GM21528 (cell line): ENCODE measurements around the gene EEF1A1.
"Not testable (repeated sequence)": the region's sequence is repeated elsewhere in the genome, so short reads cannot be mapped to it uniquely, and the experiment has no call there.

Experiments used
- ATAC-seq: cut with Tn5 transposase; IDR thresholded peaks from one replicate; pipeline ENCODE4 v1.9.1; 2021; ENCODE audit warnings: mild to moderate bottlenecking, moderate library complexity; ENCODE audit not compliant: unreplicated experiment, low FRiP score

The EEF1A1 gene

DNA sequence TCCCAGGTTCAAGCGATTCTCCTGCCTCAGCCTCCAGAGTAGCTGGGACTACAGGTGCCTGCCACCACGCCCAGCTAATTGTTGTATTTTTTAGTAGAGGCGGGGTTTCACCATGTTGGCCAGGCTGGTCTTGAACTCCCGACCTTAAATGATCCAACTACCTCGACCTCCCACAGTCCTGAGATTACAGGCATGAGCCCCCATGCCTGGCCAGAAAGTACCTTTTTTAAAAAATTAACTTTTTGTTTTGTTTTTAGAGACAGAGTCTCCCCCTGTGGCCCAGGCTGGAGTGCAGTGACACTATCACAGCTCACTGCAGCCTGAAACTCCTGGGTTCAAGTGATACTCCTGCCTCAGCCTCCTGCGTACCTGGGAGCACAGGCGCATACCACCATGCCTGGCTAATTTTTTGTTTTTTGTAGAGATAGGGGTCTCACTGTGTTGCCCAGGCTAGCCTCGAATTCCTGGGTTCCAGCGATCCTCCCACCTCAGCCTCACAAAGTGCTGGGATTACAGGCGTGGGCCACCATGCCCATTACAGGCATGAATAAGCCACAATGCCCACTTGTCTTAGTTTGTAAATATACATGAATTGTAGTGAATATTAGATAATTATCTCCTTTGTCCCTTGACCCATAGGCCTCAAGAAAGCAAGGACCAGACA, 17.4 kb upstream of the EEF1A1 start:
- no peak for ATAC-seq

DNA sequence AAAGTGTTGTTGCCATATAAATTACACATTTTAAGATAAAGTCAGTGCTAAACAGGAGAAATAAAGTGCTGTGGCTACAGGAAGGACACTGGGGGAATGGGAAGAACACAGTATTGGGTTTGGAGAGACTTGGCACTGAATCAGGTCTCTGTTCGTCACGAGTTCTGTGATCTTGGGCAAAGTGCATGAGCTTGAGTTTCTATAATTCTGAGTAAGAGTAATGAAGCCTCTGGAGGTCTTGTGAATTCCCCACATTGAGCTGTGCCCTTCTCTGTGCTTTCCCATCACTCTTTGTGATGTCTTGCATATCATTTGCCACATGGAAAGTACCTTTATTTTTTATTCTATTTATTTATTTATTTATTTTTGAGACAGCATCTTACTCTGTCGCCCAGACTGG, 16.8 kb upstream of the EEF1A1 start:
- ATAC-seq, result no peak

DNA sequence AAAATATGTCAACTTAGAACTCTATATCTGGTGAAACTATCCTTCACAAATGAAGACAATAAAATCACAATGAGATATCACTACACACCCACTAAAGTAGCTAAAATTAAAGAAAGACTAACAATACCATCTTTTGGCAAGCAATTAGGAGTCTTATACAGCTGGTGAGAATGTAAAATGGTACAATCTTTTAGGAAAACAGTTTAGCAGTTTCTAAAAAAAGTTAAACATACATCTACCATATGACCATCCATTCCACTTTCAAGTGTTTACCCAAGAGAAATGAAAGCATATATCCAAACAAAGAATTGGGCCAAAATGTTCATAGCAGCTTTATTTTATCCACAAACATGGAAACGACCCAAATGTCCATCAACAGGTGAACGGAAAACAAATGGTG, 13.8 kb upstream of the EEF1A1 start:
- no peak for ATAC-seq

DNA sequence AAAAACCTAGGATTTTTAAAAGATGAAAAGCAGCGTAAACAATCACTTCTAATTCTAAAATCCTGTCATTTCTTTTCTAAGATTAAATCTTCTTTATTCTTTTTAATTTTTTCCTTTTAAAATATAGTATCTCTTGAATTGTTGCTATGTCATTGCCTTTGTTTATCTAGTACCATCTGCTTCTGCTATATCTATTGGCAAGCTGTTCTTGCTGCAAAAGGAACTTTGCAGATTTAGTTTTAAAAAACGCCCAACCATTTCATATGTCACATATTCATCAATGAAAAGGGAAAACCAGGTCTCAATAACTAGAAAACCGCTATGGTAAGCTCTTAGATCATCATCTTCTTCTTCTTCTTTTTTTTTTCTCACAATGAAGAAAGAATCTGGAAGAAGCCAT, 11.5 kb upstream of the EEF1A1 start:
- no peak for ATAC-seq

DNA sequence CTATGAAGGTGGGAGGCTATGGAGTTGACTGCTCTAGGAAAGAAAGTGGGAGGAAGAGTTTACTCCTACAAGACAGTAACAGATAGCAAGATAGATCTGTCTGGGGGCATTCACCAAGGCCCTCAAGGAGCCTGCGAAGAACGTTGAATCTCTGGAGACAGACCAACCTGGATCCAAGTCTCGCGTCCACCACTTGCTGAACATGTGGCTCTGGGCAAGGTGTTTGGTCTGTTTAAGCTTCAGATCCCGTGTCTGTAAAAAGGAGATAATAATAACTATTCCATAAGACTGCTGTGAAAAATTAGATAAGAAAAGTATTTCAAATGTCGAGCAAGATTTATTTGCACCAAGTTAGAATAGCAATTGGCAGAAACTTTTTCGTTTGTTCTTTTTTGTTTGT, 8.1 kb upstream of the EEF1A1 start:
- ATAC-seq, result no peak

DNA sequence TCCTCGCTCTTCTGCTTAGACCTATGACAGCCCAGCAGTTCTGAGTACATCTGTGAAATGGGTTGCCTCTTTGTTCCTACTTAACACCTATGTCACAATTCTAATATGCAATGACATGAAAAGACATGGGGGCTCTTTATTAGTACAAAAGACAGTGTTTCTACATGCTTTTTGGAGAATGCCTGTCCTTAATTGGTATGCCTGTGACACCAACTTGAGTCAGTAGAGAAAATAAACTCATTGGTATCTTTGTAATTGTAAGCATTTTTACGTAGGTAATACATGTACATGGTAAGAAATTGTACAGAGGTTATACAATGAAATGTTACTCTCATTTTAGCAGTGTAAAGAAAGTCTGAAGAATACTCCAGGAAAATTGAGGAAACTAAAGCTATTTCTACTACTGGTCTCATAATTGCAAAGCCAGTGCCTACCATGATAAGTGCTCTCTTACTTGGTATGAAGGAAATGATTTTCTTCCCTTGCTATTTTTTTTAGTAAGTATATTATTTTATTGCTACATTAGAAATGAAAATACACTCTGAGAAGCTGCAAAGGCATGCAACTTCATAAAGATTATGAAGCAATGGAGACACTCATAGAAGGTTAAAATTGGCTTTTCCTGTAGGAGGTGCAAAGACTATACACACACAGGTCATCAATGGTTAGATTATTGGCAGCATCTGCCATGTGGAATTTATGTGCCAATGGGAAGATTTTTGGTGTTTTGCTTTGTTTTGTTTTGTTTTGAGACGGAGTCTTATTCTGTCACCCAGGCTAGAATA, 4.9 kb upstream of the EEF1A1 start:
- no peak for ATAC-seq

DNA sequence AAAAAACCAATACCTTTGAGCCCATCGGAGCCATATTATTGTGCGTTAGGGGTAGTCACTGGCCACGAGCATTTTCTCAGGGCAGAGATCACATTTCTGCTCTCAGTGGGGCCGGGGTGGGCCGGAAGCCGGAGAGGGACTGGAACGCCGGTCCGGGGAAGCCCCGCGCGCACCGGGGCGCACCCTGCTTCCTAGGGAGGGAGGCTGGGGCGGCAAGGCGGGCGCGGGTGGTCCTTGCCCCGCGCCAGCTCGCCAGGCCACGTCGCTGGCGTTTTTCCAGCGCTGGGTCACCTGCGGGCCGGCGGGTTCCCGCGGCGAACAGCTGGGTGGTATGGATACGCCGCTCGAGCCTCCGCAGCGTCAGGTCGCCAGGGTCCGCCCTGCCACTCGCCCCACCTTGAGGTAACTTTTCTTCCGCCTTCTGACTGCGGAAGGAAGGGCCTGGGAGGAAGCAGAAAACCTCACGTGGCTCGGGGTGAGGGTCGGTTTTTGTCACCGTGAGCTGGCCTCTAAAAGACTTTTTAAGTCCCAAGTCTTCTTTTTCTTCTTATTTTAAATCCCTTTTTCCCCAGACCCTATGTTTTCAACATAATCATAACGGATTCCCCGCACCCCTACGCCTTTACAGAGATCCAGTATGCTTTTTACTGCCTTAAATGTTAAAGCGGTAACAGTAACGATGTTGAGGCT, 2.7 kb upstream of the EEF1A1 start:
- ATAC-seq, result peak; percentile 49

DNA sequence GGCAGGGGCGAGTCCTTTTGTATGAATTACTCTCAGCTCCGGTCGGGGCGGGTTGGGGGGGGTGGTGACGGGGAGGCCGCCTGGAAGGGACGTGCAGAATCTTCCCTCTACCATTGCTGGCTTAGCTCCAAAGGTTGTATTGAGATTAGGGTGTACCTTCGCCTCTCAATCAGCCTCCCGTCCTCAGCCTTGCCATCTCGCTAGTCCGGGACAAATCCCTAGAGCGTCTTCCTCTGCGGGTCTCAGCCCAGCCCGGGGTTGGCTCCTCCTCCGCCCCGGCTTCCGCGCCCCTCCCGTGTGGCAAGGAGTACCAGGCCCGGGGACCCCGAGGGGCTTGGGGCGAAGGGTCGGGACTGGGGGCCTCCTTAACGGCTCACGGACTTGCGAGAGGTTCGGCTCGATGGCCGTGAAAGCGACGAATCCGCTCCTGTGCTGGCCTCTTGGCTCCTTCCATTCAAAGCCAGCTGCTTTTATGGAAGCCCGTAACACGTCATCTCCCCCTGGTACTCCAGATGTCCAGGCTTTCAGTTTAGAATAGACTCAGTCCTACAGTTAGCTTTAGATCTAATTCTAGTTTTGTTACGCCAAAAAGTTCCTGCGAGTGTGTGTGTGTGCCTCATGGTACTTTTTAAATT, 636 bp upstream of the EEF1A1 start:
- peak; percentile 39 for ATAC-seq

DNA sequence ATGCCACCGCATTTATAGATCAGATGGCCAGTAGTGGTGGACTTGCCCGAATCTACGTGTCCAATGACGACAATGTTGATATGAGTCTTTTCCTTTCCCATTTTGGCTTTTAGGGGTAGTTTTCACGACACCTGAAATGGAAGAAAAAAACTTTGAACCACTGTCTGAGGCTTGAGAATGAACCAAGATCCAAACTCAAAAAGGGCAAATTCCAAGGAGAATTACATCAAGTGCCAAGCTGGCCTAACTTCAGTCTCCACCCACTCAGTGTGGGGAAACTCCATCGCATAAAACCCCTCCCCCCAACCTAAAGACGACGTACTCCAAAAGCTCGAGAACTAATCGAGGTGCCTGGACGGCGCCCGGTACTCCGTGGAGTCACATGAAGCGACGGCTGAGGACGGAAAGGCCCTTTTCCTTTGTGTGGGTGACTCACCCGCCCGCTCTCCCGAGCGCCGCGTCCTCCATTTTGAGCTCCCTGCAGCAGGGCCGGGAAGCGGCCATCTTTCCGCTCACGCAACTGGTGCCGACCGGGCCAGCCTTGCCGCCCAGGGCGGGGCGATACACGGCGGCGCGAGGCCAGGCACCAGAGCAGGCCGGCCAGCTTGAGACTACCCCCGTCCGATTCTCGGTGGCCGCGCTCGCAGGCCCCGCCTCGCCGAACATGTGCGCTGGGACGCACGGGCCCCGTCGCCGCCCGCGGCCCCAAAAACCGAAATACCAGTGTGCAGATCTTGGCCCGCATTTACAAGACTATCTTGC, 725 bp downstream of the EEF1A1 start:
- ATAC-seq, result no peak

DNA sequence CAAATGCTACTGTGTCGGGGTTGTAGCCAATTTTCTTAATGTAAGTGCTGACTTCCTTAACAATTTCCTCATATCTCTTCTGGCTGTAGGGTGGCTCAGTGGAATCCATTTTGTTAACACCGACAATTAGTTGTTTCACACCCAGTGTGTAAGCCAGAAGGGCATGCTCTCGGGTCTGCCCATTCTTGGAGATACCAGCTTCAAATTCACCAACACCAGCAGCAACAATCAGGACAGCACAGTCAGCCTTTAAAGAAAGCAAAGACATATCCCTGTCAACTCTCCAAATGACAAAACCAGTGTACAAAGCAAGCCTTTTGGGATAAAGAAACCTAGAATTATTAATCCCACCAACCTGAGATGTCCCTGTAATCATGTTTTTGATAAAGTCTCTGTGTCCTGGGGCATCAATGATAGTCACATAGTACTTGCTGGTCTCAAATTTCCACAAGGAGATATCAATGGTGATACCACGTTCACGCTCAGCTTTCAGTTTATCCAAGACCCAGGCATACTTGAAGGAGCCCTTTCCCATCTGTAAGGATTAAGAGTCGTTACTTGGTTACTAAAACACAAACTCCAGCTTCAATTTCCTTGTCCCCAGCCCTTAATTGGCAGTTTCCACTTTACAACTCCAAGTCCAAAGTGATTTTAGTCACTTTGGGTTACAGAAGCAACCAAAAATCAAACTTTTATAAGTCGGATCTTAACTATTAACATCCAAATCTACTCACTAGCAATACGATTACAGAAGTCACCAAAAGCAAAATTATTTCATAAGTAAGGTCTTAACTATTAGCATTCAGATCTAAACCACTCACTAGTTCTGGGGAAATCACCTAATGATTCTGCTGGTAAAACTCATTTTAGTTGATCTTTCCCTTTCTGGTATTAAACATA, 1.6 kb downstream of the EEF1A1 start:
- ATAC-seq, result not testable (repeated sequence)

DNA sequence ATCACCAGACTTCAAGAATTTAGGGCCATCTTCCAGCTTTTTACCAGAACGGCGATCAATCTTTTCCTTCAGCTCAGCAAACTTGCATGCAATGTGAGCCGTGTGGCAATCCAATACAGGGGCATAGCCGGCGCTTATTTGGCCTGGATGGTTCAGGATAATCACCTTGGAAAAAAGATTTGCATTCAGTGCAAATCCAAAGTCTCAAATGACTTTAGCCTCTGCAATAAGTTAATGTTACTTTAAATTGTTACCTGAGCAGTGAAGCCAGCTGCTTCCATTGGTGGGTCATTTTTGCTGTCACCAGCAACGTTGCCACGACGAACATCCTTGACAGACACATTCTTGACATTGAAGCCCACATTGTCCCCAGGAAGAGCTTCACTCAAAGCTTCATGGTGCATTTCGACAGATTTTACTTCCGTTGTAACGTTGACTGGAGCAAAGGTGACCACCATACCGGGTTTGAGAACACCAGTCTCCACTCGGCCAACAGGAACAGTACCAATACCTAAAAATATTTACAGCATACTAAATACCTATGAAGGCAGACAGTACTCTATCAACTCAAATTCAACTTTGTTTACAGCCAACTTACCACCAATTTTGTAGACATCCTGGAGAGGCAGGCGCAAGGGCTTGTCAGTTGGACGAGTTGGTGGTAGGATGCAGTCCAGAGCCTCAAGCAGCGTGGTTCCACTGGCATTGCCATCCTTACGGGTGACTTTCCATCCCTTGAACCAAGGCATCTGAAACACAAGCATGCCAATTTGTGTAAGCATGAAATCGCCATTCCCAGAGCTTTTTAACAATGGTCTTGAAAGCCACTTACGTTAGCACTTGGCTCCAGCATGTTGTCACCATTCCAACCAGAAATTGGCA, 2.5 kb downstream of the EEF1A1 start:
- not testable (repeated sequence) for ATAC-seq

DNA sequence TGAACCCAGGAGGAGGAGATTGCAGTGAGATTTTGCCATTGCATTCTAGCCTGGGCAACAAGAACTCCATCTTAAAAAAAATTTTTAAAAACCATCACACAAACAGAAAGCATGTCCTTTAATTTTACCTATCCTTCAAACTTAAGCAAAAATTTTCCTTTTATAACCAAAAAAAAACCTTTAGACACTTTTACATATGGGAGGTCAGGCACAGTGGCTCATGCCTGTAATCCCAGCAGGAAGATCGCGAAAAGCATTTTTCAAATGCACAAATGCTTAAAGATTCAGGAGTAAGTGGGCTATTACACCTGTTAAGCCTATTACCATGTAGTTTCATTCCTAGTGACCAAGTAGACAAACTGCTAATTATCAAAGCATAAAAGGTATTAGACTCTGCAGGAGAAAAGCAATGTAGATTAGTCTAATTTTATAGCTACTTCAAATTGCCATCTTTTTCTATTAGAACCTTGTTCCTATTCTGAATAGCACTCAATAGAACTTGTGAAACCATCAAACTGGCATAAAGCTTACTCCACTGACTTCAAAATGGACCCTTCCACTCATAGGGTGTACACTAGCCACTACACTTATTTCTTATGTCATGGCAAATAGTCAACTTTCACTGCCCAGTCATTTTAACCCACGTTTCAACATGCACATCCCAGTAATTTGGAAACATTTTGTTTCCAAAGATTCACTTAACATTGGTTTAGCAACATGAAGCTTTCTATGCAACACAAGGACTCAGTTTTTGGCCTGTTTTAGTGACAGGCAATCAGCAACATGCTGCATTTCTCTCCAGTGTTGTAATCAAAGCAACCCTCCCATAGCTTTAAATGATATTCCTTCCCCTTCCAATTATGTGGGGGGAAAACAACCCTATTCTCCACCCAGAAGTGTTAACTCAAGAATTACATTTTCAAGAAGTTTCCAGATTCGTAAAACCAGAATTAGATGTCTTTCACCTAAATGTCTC, 4.0 kb downstream of the EEF1A1 start:
- no peak for ATAC-seq

DNA sequence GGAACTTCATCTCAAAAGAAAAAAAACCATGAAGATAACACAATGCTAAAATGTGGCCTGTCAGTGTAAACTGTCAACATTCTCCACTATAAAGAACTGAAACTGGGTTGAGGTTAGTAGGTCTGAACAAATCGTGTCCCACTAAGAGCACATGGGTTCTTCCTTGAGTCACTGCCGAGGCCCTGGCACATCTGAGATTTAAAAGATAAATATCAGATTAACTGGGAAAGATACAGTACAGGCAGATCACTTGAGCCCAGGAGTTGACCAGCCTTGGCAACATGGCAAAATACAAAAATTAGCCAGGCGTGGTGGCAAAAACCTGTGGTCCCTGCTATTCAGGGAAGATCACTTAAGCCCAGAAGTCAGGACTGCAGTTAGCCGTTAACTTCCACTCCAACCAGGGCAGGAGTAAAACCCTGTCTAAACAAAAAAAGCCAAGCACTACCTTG, 5.6 kb downstream of the EEF1A1 start:
- ATAC-seq, result peak; percentile 36

DNA sequence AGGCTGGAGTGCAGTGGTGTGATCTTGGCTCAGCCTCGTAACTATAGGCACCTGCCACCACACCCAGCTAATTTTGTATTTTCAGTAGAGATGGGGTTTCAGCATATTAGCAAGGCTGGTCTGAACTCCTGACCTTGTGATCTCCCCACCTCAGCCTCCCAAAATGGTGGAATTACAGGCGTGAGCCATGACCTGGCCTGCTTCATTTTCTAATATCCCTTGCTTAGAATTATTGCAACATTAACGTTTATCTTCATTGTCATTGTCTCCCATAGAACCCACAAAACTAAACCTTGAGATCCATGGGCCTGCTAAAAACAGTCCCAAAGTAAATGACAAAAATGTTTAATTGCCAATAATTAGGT, 6.1 kb downstream of the EEF1A1 start:
- ATAC-seq, result no peak

DNA sequence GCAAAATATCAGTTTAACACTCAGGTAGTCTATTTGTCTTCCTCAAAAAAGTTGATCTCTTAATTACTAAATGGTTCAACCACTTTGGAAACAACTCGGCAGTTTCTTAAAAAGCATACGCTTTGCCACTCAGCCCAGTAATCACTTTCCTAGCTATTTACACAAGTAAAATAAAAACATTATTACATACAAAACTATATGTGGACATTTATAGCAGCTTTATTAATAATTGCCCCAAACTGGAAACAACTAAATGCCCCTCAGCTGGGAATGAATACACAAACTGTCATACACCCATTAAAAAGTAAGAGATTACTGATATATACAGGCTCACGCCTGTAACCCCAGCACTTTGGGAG, 7.4 kb downstream of the EEF1A1 start:
- no peak for ATAC-seq

DNA sequence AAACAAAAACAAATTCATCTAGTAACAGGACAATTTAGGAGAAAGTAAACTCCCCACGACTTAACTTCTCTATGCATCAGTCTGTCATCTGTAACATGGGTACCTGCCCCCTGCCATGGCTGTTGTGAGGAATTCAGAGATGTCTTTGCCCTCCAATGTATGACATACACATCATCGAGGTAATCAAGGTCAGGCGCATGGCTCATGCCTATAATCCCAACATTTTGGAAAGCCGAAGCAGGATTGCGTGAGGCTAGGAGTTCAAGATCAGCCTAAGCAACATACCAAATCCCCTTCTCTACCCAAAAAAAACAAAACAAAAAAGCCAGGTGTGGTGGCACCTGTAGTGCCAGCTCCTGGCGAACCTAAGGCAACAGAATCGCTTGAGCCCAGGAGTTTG, 9.0 kb downstream of the EEF1A1 start:
- ATAC-seq, result no peak

DNA sequence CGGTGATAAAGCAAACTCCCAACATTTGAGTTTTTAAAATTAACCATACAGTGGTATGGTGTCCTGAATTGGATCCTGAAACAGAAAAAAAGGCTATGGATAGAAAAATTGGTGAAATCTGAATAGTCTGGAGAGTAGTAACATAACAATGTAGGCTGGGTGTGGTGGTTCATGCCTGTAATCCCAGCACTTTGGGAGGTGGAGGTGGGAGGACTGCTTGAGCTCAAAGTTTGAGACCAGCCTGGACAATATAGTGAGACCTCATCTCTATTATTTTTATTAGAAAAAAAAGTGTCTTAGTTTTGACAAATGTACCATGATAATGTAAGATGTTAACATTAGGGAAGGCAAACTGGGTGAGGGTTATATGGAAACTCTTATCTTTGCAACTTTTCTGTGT, 11.0 kb downstream of the EEF1A1 start:
- ATAC-seq, result no peak
